Astrocyte of the hippocampus (primary cell): ENCODE measurements around the gene GZMM.

Experiments used
- DNase-seq: peaks from one replicate; pipeline ENCODE4 v3.0.0; 2011; ENCODE audit warnings: low read depth, low spot score

GZMM gene

GRCh38 chr19:566844-567243, 23.0 kb downstream of the GZMM start:
- DNase-seq = no peak

DNA sequence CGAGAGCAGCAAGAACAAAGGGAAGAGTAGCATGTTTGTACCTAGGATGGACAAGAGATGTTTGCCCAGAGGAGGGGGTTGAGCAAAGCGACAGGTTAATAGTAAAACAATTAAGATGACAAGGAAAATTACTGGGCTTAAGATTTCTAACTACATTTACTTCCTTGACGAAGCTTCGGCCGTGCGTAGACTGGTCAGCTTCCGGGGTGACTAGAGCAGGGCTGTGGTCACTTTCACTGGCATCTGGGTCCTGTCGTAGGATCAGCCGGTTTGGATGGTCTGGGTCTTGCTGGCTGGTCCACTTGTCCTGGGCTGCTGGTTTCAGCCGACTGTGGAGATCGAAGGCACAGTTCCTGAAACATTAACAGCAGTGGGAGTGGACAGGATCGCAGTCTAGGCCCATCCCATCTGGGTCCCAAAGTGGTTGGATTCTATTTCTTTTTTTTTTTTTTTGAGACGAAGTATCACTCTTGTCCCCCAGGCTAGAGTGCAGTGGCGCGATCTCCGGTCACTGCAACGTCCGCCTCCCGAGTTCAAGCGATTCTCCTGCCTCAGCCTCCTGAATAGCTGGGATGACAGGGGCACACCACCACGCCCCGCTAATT, 23.5 kb downstream of the GZMM start:
- DNase-seq = no peak

DNA sequence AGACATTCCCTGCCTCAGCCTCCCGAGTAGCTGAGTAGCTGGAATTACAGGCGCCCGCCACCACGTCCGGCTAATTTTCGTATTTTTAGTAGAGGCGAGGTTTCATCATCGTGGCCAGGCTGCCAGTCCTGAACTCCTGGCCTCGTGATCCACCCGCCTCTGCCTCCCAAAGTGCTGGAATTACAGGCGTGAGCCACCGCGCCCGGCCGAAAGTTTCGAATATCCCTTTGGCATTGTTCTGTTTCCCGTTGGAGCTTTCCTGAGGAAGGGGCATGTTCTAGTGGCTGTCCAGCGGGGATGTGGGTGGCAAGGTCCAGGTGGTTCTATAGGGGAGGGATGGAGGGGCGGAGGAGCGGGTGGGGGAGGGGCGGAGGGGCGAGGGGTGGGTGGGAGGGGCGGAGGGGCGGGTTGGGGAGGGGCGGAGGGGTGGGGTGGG, 26.4 kb downstream of the GZMM start:
- no peak for DNase-seq

GRCh38 chr19:570937-571565, 27.2 kb downstream of the GZMM start:
- DNase-seq = peak; percentile 45

GRCh38 chr19:571566-571974, 27.7 kb downstream of the GZMM start:
- DNase-seq = peak; percentile 45

- peak; percentile 100 for DNase-seq
Observed at GRCh38 chr19:572140-572742, 28.4 kb downstream of the GZMM start, which contains the start of gene BSG. BSG (plus strand) TSS chr19:572596; CDS start chr19:572635, 39 bp downstream.

- peak; percentile 73 for DNase-seq
Observed at GRCh38 chr19:572743-573518, 29.1 kb downstream of the GZMM start.

DNA sequence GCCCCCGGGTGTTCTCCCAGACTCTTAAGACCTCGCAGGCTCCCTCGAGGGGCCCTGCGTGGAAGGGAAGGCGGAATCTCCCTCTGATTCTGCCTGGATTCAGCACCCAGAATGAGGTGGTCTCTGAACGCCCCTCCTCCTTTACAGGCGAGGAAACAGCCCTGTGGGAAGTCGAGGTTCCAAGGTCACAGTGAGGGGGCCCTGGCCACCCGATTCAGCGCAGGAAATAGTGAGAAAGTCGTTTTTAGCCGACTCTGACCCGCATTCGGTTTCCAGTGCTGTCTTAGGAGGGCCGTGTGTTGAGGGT, 29.6 kb downstream of the GZMM start:
- no peak for DNase-seq

DNA sequence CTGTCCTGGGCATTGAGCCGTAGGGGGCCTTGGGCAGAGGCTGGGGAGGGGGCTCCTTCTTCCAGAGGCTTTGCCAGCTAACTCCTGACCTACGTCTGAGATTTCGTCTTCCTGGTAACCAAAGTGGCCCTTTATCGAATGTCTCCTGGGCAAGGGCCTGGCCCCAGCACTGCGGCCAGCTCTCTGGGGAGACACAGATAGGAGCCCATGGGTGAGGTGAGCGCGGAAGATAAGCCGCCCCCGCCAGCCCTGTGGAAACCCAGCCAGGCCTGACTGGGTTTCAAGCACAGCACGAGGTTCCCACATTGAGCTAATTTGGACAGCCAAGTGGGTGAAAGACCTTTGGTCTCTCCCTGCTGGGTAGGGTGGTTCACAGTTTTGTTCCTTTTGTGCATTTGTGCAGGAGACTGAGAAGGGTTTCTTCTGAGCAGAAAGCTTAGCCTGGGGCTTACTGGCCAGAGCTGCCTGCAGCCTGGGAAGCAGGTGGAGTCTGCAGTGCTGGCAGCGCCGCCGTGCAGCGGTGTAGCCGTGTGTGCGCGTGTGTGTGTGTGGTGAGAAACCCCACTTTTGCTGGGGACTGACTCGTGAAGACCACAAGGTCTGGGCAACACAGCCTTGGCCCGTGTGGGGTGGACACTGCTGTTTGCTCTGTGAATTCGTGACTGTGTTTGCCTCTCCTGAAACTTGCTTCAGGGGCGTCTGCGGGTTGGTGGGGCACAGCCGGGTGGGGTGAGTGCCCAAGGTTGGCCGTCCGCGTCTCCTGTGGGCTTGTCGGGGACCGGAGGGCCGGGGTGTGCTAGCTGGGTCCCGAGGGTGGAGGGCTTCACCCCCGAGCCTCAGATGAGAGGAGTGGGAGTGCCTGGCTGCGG, 31.0 kb downstream of the GZMM start:
- DNase-seq = peak; percentile 74

GRCh38 chr19:575527-576506, 32.0 kb downstream of the GZMM start:
- DNase-seq = peak; percentile 73

GRCh38 chr19:576768-577438, 33.0 kb downstream of the GZMM start:
- no peak for DNase-seq

DNA sequence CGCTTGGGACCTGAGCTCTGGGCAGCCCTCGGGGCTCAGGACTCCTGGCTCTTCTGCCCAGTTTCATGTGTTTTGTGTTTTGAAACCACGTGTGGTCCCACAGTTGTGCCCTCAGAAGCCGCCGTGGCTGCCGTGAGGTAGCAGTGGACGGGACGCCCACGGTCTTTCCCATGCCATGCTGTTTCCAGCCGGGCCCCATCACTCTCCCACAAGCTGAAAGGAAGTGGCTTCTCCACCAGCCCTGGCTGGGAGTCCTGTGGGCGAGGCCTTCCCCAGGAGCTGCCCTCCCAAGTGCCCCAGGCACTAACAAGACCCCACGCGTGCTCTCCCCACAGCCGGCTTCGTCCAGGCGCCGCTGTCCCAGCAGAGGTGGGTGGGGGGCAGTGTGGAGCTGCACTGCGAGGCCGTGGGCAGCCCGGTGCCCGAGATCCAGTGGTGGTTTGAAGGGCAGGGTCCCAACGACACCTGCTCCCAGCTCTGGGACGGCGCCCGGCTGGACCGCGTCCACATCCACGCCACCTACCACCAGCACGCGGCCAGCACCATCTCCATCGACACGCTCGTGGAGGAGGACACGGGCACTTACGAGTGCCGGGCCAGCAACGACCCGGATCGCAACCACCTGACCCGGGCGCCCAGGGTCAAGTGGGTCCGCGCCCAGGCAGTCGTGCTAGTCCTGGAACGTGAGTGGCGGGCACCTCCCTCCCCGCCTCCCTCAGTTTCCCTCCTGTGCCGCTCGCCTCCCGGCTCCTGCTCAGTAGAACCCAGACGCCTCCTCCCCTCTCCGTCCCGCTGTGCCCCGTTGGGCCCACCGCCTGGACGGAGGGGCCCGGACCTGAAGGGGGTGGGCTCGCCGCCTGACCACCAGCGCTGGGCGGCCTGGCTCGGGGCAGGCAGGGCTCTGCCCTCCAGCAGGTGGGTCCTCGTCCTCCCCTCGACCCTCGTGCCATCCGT, 33.9 kb downstream of the GZMM start:
- DNase-seq = no peak

- no peak for DNase-seq
Observed at GRCh38 chr19:579111-579841, 35.4 kb downstream of the GZMM start.

GRCh38 chr19:579842-580155, 35.9 kb downstream of the GZMM start:
- no peak for DNase-seq

DNA sequence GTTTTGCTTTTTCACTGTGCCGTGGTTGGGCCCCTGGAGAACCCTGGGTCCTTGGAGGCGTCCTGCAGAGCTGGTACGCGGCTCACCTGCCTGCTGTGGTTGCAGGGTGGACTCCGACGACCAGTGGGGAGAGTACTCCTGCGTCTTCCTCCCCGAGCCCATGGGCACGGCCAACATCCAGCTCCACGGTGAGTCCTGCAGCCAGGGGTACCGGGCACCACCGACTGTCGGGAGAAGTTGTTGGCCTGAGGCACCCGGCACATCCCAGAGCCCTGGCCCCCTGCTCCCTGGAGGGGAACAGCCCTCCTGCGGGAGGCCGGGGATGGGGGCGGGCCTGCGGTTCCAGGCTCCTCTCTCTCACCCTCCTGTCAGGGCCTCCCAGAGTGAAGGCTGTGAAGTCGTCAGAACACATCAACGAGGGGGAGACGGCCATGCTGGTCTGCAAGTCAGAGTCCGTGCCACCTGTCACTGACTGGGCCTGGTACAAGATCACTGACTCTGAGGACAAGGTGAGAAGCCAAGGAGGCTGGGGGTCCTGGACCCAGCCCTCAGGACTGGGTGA, 36.5 kb downstream of the GZMM start:
- DNase-seq = no peak

- no peak for DNase-seq
Observed at GRCh38 chr19:581399-582111, 37.7 kb downstream of the GZMM start.
